Activated naive CD8-positive, alpha-beta T cell treated with anti-CD3 and anti-CD28 coated beads, Interleukin-2, amount 50 U/mL, for 24 hours (primary cell): Measurements from ENCODE around the gene MIOS.
"Not testable (repeated sequence)": the region's sequence is repeated elsewhere in the genome, so short reads cannot be mapped to it uniquely, and the experiment has no call there.

Experiments
- ATAC-seq: fragments of 150-1000 bp; cut with Tn5 transposase; one replicate; pipeline ENCODE4 v1.10.0; 2021
- DNase-seq: peaks from one replicate; pipeline ENCODE4 v3.0.0; 2021
- H3K27ac Mint-ChIP-seq: one replicate; pipeline ENCODE4 v1.8.0; 2021; ENCODE audit warnings: mild to moderate bottlenecking, mixed read lengths
- H3K27me3 Mint-ChIP-seq: one replicate; pipeline ENCODE4 v1.8.0; 2021; ENCODE audit warnings: mixed read lengths
- H3K36me3 Mint-ChIP-seq: one replicate; pipeline ENCODE4 v1.8.0; 2021; ENCODE audit warnings: low read depth, mixed read lengths
- H3K4me1 Mint-ChIP-seq: one replicate; pipeline ENCODE4 v1.8.0; 2021; ENCODE audit warnings: mixed read lengths
- H3K4me3 Mint-ChIP-seq: one replicate; pipeline ENCODE4 v1.8.0; 2021; ENCODE audit warnings: mild to moderate bottlenecking, moderate library complexity, mixed read lengths
- H3K9me3 Mint-ChIP-seq: one replicate; pipeline ENCODE4 v1.8.0; 2021; ENCODE audit warnings: mixed read lengths

The MIOS gene

DNA sequence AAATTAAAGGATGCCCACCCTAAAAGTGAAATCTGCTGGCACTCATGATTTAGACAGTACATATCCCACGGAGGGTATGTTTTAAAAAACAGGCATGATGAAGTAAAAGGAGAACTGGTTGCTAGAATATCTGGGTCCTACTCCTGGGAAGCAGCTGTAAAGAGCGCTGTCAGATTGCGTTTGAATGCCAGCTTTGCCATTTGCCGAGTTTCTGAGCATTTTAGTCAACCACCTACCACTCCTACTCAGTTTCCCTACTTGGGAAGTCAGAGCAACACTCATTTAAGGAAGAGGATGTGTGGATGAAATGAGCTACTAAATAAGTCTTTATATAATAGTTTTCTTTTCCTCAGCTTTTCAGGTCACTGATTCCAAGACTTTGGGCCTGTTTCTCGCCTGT is 72.7 kb downstream of the MIOS start:
- H3K36me3 Mint-ChIP-seq: peaks cover 44% of the 10 kb centered on the region
- no peaks in the 10 kb centered on the region for H3K27me3 Mint-ChIP-seq
- H3K4me1 Mint-ChIP-seq: peaks cover 52% of the 10 kb centered on the region
- peak overlapping the region; percentile 100 for H3K27ac Mint-ChIP-seq
- ATAC-seq (no peak), DNase-seq (no peak)
- H3K9me3 Mint-ChIP-seq: no peaks in the 10 kb centered on the region
- peak overlapping the region; percentile 98 for H3K4me3 Mint-ChIP-seq

DNA sequence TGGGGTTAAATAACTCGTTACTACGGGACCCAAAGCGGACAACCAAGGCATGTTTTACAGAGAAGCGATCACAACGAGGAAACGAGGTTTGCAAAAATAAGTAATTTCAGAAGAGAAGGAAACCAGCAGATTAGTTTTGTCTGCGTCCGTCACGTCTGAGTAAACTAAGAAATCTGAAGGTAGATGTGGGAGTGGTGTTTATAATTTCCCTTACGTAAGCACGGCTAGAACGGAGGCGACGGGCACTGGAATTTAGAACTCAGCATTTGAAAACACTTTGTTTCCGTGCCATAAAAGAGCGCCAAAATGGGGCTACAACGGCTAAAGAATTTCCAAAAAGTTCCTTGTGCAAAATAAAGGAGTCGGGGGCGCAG is 73.2 kb downstream of the MIOS start:
- peak; percentile 25 for ATAC-seq
- peak overlapping the region; percentile 100 for H3K27ac Mint-ChIP-seq
- peaks cover 55% of the 10 kb centered on the region for H3K4me1 Mint-ChIP-seq
- H3K4me3 Mint-ChIP-seq: peak overlapping the region; percentile 98
- H3K36me3 Mint-ChIP-seq: peaks cover 46% of the 10 kb centered on the region
- no peaks in the 10 kb centered on the region for H3K9me3 Mint-ChIP-seq
- no peaks in the 10 kb centered on the region for H3K27me3 Mint-ChIP-seq
- no peak for DNase-seq

- peak within 1 kb of the TSS; percentile 100 for H3K27ac Mint-ChIP-seq
- H3K36me3 Mint-ChIP-seq: peaks cover 46% of the 10 kb centered on the region
- H3K9me3 Mint-ChIP-seq: no peaks in the 10 kb centered on the region
- peaks cover 56% of the 10 kb centered on the region for H3K4me1 Mint-ChIP-seq
- no peaks in the 10 kb centered on the region for H3K27me3 Mint-ChIP-seq
- H3K4me3 Mint-ChIP-seq: peak within 1 kb of the TSS; percentile 98
- ATAC-seq: peak; percentile 98
- peak; percentile 95 for DNase-seq
Observed at GRCh38 chr7:7640221-7641128, 73.8 kb downstream of the MIOS start, which contains the start of gene UMAD1. Gene UMAD1, plus strand, starts transcription at chr7:7640752. Its CDS starts 32,620 bp downstream, at chr7:7673372.

GRCh38 chr7:7641129-7641663 is 74.5 kb downstream of the MIOS start:
- Mint-ChIP-seq H3K27ac (peak overlapping the region; percentile 100), H3K4me1 (peaks cover 62% of the 10 kb centered on the region), H3K9me3 (peaks cover 6% of the 10 kb centered on the region), H3K27me3 (no peaks in the 10 kb centered on the region), H3K4me3 (peak overlapping the region; percentile 98), H3K36me3 (peaks cover 47% of the 10 kb centered on the region)
- DNase-seq: peak; percentile 50
- ATAC-seq: peak; percentile 4

- ATAC-seq (no peak), DNase-seq (no peak)
- peak overlapping the region; percentile 98 for H3K4me3 Mint-ChIP-seq
- H3K27ac Mint-ChIP-seq: peak overlapping the region; percentile 100
- H3K36me3 Mint-ChIP-seq: peaks cover 47% of the 10 kb centered on the region
- peaks cover 9% of the 10 kb centered on the region for H3K9me3 Mint-ChIP-seq
- peaks cover 67% of the 10 kb centered on the region for H3K4me1 Mint-ChIP-seq
- H3K27me3 Mint-ChIP-seq: no peaks in the 10 kb centered on the region
Observed at GRCh38 chr7:7642081-7642480, 75.4 kb downstream of the MIOS start.

- Mint-ChIP-seq H3K27me3 (no peaks in the 10 kb centered on the region), H3K36me3 (peaks cover 28% of the 10 kb centered on the region), H3K4me3 (no peak overlapping the region), H3K9me3 (peaks cover 9% of the 10 kb centered on the region), H3K27ac (no peak overlapping the region), H3K4me1 (peaks cover 46% of the 10 kb centered on the region)
- ATAC-seq (no peak), DNase-seq (no peak)
Observed at GRCh38 chr7:7647495-7648036, 80.9 kb downstream of the MIOS start.

- no peak overlapping the region for H3K27ac Mint-ChIP-seq
- peaks cover 10% of the 10 kb centered on the region for H3K36me3 Mint-ChIP-seq
- peaks cover 8% of the 10 kb centered on the region for H3K9me3 Mint-ChIP-seq
- ATAC-seq: no peak
- no peak overlapping the region for H3K4me3 Mint-ChIP-seq
- no peak for DNase-seq
- H3K4me1 Mint-ChIP-seq: peaks cover 39% of the 10 kb centered on the region
- H3K27me3 Mint-ChIP-seq: no peaks in the 10 kb centered on the region
Observed at GRCh38 chr7:7650682-7651206, 84.1 kb downstream of the MIOS start.

GRCh38 chr7:7651479-7651878 is 84.8 kb downstream of the MIOS start:
- H3K9me3 Mint-ChIP-seq: peaks cover 1% of the 10 kb centered on the region
- no peak overlapping the region for H3K27ac Mint-ChIP-seq
- peaks cover 9% of the 10 kb centered on the region for H3K36me3 Mint-ChIP-seq
- DNase-seq (no peak), ATAC-seq (no peak)
- H3K4me1 Mint-ChIP-seq: peaks cover 33% of the 10 kb centered on the region
- no peak overlapping the region for H3K4me3 Mint-ChIP-seq
- no peaks in the 10 kb centered on the region for H3K27me3 Mint-ChIP-seq

- no peak overlapping the region for H3K4me3 Mint-ChIP-seq
- no peak overlapping the region for H3K27ac Mint-ChIP-seq
- peaks cover 30% of the 10 kb centered on the region for H3K4me1 Mint-ChIP-seq
- ATAC-seq: no peak
- no peak for DNase-seq
- peaks cover 19% of the 10 kb centered on the region for H3K36me3 Mint-ChIP-seq
- no peaks in the 10 kb centered on the region for H3K27me3 Mint-ChIP-seq
- H3K9me3 Mint-ChIP-seq: peaks cover 11% of the 10 kb centered on the region
Observed at GRCh38 chr7:7652798-7653540, 86.3 kb downstream of the MIOS start.

GRCh38 chr7:7653593-7654187 is 87.0 kb downstream of the MIOS start:
- ATAC-seq: no peak
- H3K27ac Mint-ChIP-seq: no peak overlapping the region

GRCh38 chr7:7654964-7655715 is 88.5 kb downstream of the MIOS start:
- Mint-ChIP-seq H3K4me1 (peaks cover 37% of the 10 kb centered on the region), H3K27ac (no peak overlapping the region), H3K27me3 (no peaks in the 10 kb centered on the region), H3K9me3 (peaks cover 27% of the 10 kb centered on the region), H3K4me3 (no peak overlapping the region), H3K36me3 (peaks cover 32% of the 10 kb centered on the region)
- DNase-seq (no peak), ATAC-seq (no peak)

More at GRCh38 chr7:7653593-7654187, 87.0 kb downstream of the MIOS start:
- Mint-ChIP-seq H3K4me3 (no peak overlapping the region), H3K4me1 (peaks cover 30% of the 10 kb centered on the region), H3K27me3 (no peaks in the 10 kb centered on the region), H3K9me3 (peaks cover 17% of the 10 kb centered on the region), H3K36me3 (peaks cover 24% of the 10 kb centered on the region)
- peak; percentile 41 for DNase-seq

DNA sequence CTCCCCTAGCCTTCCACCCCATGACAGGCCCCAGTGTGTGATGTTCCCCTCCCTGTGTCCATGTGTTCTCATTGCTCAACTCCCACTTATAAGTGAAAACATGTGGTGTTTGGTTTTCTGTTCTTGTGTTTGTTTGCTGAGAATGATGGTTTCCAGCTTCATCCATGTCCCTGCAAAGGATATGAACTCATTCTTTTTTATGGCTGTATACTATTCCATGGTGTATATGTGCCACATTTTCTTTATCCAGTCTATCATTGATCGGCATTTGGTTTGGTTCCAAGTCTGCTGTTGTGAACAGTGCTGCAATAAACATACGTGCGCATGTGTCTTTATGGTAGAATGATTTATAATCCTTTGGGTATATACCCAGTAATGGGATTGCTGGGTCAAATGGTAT is 89.8 kb downstream of the MIOS start:
- Mint-ChIP-seq H3K4me1 (peaks cover 38% of the 10 kb centered on the region), H3K36me3 (peaks cover 32% of the 10 kb centered on the region), H3K9me3 (peaks cover 27% of the 10 kb centered on the region)
- not testable (repeated sequence) for H3K27ac Mint-ChIP-seq, H3K27me3 Mint-ChIP-seq, H3K4me3 Mint-ChIP-seq, DNase-seq, ATAC-seq
